Raji (cell line): ENCODE measurements around the gene DBX2.

ENCODE experiments used
- POLR2A ChIP-seq: IDR thresholded peaks from 2 replicates; pipeline ENCODE4 v1.6.1; 2011; ENCODE audit warnings: low read depth, low read length, control low read depth; ENCODE audit not compliant: insufficient read depth

The DBX2 gene

DNA sequence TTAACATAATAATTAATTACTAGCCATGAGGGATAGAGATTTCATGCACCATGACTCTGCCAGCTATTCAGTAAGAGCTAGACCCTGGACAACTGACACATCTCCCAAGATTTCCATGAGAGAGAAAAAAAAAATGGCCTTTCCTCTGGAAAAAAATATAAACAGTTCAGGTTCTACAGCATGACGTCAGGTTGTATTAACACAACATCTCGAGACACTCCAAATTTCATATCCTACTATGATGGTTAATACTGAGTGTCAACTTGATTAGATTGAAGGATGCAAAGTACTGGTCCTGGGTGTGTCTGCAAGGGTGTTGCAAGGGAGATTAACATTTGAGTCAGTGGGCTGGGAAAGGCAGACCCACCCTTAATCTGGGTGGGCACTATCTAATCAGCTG, 11.1 kb downstream of the DBX2 start:
- no peak for TF ChIP-seq POLR2A

- TF ChIP-seq POLR2A = no peak
Measured at GRCh38 chr12:45034861-45035265, 16.0 kb downstream of the DBX2 start.

DNA sequence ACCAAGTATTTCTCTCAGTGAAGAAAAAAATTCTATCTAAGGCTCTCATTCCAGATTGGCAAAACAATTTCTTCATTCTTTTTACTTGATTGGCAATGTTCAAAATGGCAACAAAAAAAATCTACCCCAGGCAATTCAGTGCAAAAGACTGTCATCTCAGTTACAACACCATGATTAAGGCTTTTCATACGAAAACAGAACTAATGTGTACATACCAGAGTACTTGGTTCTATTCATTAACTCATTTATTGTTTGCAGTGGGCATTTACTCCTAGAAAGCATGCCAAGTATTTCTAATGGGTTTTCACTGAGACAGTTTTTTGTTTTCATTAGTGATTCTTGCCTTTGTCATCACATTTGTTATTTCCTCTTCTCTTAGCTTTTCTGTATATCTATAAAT, 33.0 kb downstream of the DBX2 start:
- no peak for TF ChIP-seq POLR2A

- TF ChIP-seq POLR2A = no peak
Measured at GRCh38 chr12:45014396-45014795, 36.5 kb downstream of the DBX2 start.

- TF ChIP-seq POLR2A = no peak
Measured at GRCh38 chr12:45012749-45013148, 38.1 kb downstream of the DBX2 start.

- no peak for TF ChIP-seq POLR2A
Measured at GRCh38 chr12:45010059-45010458, 40.8 kb downstream of the DBX2 start.

DNA sequence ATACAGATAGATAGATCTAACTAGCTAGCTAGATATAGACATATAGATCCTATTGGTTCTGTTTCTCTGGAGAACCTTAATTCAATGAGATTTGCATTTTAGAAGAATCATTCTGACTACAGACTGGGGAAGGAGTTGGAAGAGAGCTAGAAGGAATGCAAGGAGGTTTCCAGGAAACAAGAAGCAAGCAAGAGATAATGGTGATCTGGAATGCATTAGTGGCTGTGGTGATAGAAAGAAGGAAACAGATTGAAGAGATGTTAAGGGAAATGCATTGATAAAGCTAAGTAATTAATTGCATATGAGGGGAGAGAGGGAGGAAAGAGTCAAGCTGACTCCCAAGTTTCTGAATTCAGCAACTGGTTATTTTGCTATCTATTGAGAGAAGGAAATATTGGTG, 42.7 kb downstream of the DBX2 start:
- no peak for TF ChIP-seq POLR2A

DNA sequence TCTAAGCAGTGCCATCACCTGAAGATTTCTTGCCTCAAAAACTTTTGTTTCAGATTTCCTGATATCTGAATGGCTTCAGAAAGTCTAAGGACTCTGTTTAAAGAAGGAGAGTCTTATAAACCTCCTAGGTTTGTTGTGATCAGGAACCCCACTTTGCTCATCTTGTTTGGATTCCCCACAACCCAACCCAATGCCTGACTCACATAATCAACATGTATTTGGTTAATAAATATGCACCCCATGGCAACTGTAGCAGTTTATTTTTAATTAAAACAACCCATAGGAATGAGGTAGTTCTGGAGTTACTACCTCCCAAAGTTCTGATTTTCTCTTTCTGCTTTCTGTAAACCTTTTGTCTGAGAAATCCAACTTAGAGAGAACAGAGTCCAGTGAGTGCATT, 51.5 kb downstream of the DBX2 start:
- TF ChIP-seq POLR2A = no peak

- TF ChIP-seq POLR2A = no peak
Measured at GRCh38 chr12:44993161-44993560, 57.7 kb downstream of the DBX2 start.

DNA sequence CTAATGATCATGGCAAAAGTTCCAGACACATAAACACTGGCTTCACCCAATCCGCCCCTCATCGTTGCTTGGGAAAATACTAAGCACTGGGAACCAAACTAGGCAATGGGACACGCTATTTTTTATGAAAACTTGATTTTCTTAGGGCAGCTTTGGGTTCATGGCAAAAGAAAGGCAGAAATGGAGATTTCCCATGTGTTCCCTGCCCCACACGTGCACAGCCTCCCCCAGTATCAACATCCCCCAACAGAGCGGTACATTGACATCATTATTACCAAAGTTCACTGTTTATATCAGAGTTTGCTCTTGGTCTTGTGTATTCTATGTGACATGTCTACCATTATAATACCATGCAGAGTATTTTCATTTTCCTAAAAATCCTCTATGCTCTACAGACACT, 71.0 kb downstream of the DBX2 start:
- no peak for TF ChIP-seq POLR2A

GRCh38 chr12:44976246-44976645, 74.7 kb downstream of the DBX2 start:
- no peak for TF ChIP-seq POLR2A

DNA sequence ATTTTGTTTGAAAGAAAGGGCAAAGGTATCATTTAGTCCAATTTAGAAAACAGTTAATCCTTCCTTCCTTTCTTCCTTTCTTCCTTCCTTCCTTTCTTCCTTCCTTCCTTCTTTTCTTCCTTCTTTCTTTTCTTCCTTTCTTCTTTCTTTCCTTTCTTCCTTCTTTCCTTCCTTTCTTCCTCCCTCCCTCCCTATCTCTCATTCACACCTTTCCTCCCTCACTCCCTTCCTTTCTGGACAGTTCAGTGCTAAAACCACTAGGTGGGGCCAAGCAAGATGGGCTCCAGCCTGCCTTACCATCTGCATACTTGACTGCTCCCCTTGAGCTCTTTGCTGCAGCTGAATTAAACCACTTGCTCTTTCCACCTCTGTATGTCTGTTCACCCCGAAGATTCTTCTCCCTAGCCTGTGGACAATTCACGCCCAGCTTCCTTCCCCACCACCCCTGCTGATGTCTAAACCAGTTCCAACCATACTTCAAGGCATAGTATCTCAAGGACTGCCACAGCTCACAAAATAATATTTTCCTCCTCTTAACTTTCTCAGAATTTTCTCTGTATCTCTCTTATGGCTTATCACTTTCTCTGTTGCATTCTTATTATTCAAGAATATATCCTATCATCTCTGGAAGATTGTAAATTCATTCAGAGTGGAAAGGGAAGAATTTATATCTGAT, 78.0 kb downstream of the DBX2 start:
- TF ChIP-seq POLR2A = no peak

DNA sequence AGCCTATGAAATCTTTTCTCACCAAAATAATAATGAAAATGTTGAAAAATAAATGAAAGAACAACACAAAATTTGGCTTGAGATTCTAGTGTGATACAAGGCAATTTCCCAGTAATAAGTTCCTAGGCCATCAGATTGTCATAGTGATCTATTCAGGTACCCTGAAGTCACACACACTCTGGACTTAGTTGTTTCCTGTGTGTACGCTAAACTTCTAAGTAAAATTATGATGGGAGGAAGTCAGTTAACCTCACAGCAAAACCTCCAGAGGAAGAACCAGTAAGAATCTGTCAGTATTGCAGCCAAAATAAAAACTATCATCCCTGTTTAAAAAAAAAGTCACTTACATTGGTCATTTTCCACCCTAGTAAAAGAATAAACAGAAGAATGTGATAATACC, 81.9 kb downstream of the DBX2 start:
- TF ChIP-seq POLR2A = no peak
